HUES64 (cell line): ENCODE data around the gene ATG13.

Source experiments
- H3K27ac ChIP-seq: 2 replicates; pipeline ENCODE4 v1.7.0; 2013; ENCODE audit warnings: low read depth, low read length, inconsistent platforms
- H3K27me3 ChIP-seq: 2 replicates; pipeline ENCODE4 v1.6.1; 2013; ENCODE audit warnings: mild to moderate bottlenecking, low read length; ENCODE audit not compliant: insufficient read depth
- H3K36me3 ChIP-seq: 2 replicates; pipeline ENCODE4 v1.6.1; 2013; ENCODE audit warnings: mild to moderate bottlenecking, low read length; ENCODE audit not compliant: insufficient read depth
- H3K4me1 ChIP-seq: 2 replicates; pipeline ENCODE4 v1.6.1; 2013; ENCODE audit warnings: mild to moderate bottlenecking, low read length, moderate library complexity; ENCODE audit not compliant: insufficient read depth
- H3K4me3 ChIP-seq: 2 replicates; pipeline ENCODE4 v1.5.1; 2013; ENCODE audit warnings: mild to moderate bottlenecking, low read length, moderate library complexity
- H3K9ac ChIP-seq: 2 replicates; pipeline ENCODE4 v1.6.1; 2013; ENCODE audit warnings: mild to moderate bottlenecking, low read depth, low read length
- H3K9me3 ChIP-seq: 2 replicates; pipeline ENCODE4 v1.6.1; 2013; ENCODE audit warnings: low read depth, low read length; ENCODE audit not compliant: insufficient read depth
- WGBS: fragments of 150-250, 120-280 bp; methylation state at CpG from one replicate; pipeline ENCODE4 v1.1.7; 2013; ENCODE audit warnings: missing lambda C conversion rate; 5-methylcytosine and 5-hydroxymethylcytosine counted together

The ATG13 gene

GRCh38 chr11:46594374-46594700, 23.0 kb upstream of the ATG13 start:
- H3K4me1 ChIP-seq = peaks cover 12% of the 10 kb centered on the region; the same call in 1 of the 2 replicates
- H3K36me3 ChIP-seq = no peaks in the 10 kb centered on the region
- H3K9ac ChIP-seq = peak overlapping the region; percentile 84
- H3K4me3 ChIP-seq = peak overlapping the region; percentile 84
- H3K9me3 ChIP-seq = no peaks in the 10 kb centered on the region
- H3K27me3 ChIP-seq = no peaks in the 10 kb centered on the region
- WGBS = 43% methylated on average over 3 of the region's 3 CpGs
- H3K27ac ChIP-seq = peak overlapping the region; percentile 19

GRCh38 chr11:46594785-46595184, 22.6 kb upstream of the ATG13 start:
- H3K36me3 ChIP-seq = no peaks in the 10 kb centered on the region
- H3K4me1 ChIP-seq = peaks cover 12% of the 10 kb centered on the region; the same call in 1 of the 2 replicates
- H3K4me3 ChIP-seq = peak overlapping the region; percentile 84; the same call in 1 of the 2 replicates
- no peak overlapping the region for H3K9ac ChIP-seq
- H3K9me3 ChIP-seq = no peaks in the 10 kb centered on the region
- H3K27me3 ChIP-seq = no peaks in the 10 kb centered on the region
- H3K27ac ChIP-seq = peak overlapping the region; percentile 19; the same call in 1 of the 2 replicates
- WGBS = 94% methylated on average over 10 of the region's 10 CpGs

- H3K27ac ChIP-seq = no peak overlapping the region
- H3K4me3 ChIP-seq = no peak overlapping the region
- H3K36me3 ChIP-seq = no peaks in the 10 kb centered on the region
- no peak overlapping the region for H3K9ac ChIP-seq
- WGBS = 86% methylated on average over 1 of the region's 1 CpG
- no peaks in the 10 kb centered on the region for H3K9me3 ChIP-seq
- peaks cover 9% of the 10 kb centered on the region; the same call in 1 of the 2 replicates for H3K4me1 ChIP-seq
- H3K27me3 ChIP-seq = no peaks in the 10 kb centered on the region
Measured at GRCh38 chr11:46597155-46597554, 20.2 kb upstream of the ATG13 start.

GRCh38 chr11:46597609-46598219, 19.6 kb upstream of the ATG13 start:
- Histone ChIP-seq H3K27ac (no peak overlapping the region), H3K36me3 (no peaks in the 10 kb centered on the region), H3K9ac (no peak overlapping the region), H3K27me3 (no peaks in the 10 kb centered on the region), H3K9me3 (no peaks in the 10 kb centered on the region), H3K4me1 (peaks cover 8% of the 10 kb centered on the region; the same call in 1 of the 2 replicates), H3K4me3 (no peak overlapping the region)
- 91% methylated on average over 5 of the region's 6 CpGs for WGBS

- Histone ChIP-seq H3K9ac (no peak overlapping the region), H3K27ac (no peak overlapping the region), H3K27me3 (no peaks in the 10 kb centered on the region), H3K4me1 (0 out of 2 replicates have a peak, but pooled peaks cover 1% of the 10 kb centered on the region), H3K9me3 (no peaks in the 10 kb centered on the region), H3K4me3 (no peak overlapping the region), H3K36me3 (peaks cover 5% of the 10 kb centered on the region; the same call in 1 of the 2 replicates)
- WGBS = 95% methylated on average over 8 of the region's 8 CpGs
Measured at GRCh38 chr11:46599340-46600193, 17.8 kb upstream of the ATG13 start.

GRCh38 chr11:46600194-46600960, 17.0 kb upstream of the ATG13 start:
- WGBS = 98% methylated on average over 3 of the region's 3 CpGs
- Histone ChIP-seq H3K9ac (no peak overlapping the region), H3K4me3 (no peak overlapping the region), H3K27ac (no peak overlapping the region), H3K27me3 (no peaks in the 10 kb centered on the region), H3K36me3 (peaks cover 5% of the 10 kb centered on the region; the same call in 1 of the 2 replicates), H3K9me3 (no peaks in the 10 kb centered on the region), H3K4me1 (no peaks in the 10 kb centered on the region)

- no peaks in the 10 kb centered on the region for H3K27me3 ChIP-seq
- H3K27ac ChIP-seq = no peak overlapping the region
- H3K36me3 ChIP-seq = peaks cover 5% of the 10 kb centered on the region; the same call in 1 of the 2 replicates
- WGBS = 83% methylated on average over 1 of the region's 1 CpG
- H3K9me3 ChIP-seq = no peaks in the 10 kb centered on the region
- H3K9ac ChIP-seq = no peak overlapping the region
- no peaks in the 10 kb centered on the region for H3K4me1 ChIP-seq
- no peak overlapping the region for H3K4me3 ChIP-seq
Measured at GRCh38 chr11:46601129-46601528, 16.2 kb upstream of the ATG13 start.

- Histone ChIP-seq H3K9me3 (no peaks in the 10 kb centered on the region), H3K27ac (no peak overlapping the region), H3K4me1 (no peaks in the 10 kb centered on the region), H3K4me3 (no peak overlapping the region), H3K27me3 (no peaks in the 10 kb centered on the region), H3K9ac (no peak overlapping the region), H3K36me3 (peaks cover 5% of the 10 kb centered on the region; the same call in 1 of the 2 replicates)
- WGBS = 93% methylated on average over 15 of the region's 15 CpGs
Measured at GRCh38 chr11:46603704-46604308, 13.5 kb upstream of the ATG13 start.

GRCh38 chr11:46604796-46605195, 12.6 kb upstream of the ATG13 start:
- Histone ChIP-seq H3K36me3 (peaks cover 5% of the 10 kb centered on the region; the same call in 1 of the 2 replicates), H3K9ac (no peak overlapping the region), H3K9me3 (no peaks in the 10 kb centered on the region), H3K4me3 (no peak overlapping the region), H3K4me1 (no peaks in the 10 kb centered on the region), H3K27ac (no peak overlapping the region), H3K27me3 (no peaks in the 10 kb centered on the region)
- 88% methylated on average over 1 of the region's 1 CpG for WGBS

- Histone ChIP-seq H3K9me3 (no peaks in the 10 kb centered on the region), H3K27me3 (no peaks in the 10 kb centered on the region), H3K27ac (no peak overlapping the region), H3K36me3 (peaks cover 5% of the 10 kb centered on the region; the same call in 1 of the 2 replicates), H3K4me3 (no peak overlapping the region), H3K4me1 (no peaks in the 10 kb centered on the region), H3K9ac (no peak overlapping the region)
- WGBS = 88% methylated on average over 1 of the region's 1 CpG
Measured at GRCh38 chr11:46607516-46607915, 9.8 kb upstream of the ATG13 start.
